ENCODE data around the gene MRPL14. TPM values are rescaled to one million over a fixed set of nuclear protein-coding genes. Genes with fewer than 3 reads are reported as not detected.

The MRPL14 gene
- total RNA-seq, 1 donor from 2014 or later = 36.8 TPM

DNA sequence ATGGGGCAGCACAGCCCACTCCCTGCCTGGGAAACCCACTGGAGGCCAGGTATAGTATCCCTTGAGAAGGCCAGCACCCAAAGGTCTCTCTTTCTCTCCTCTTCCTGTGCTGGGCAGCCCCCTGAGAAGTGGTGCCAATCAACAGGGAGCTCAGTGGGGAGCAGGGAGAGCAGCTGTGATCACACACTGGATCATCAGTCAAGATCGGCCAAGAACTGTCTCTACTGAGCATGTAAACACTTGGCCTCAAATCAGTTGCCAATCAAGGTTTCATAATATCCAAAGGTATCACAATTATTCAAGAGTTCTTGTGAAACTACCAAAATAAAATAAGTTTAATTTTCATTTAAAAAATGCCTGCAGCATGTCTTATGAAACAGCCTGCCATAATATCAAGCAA is 18.8 kb downstream of the MRPL14 start:
- Histone ChIP-seq H3K27ac (replicated peaks) (no peak overlapping the region), H3K27me3 (ENCODE audit: low read depth) (no peaks in the 10 kb centered on the region), H3K4me3 (no peak overlapping the region), H3K4me1 (peaks cover 71% of the 10 kb centered on the region), H3K9me3 (replicated peaks) (no peaks in the 10 kb centered on the region), H3K36me3 (peaks cover 26% of the 10 kb centered on the region)
- TF ChIP-seq CTCF (IDR thresholded peaks at IDR 0.05; ENCODE audit: borderline replicate concordance) = no peak
- no peak for DNase-seq
- intact Hi-C loops (cut with micrococcal nuclease) = no loop called here

GRCh38 chr6:44107017-44107416 is 20.2 kb downstream of the MRPL14 start:
- Histone ChIP-seq H3K27me3 (ENCODE audit: low read depth) (no peaks in the 10 kb centered on the region), H3K4me1 (peaks cover 65% of the 10 kb centered on the region), H3K36me3 (peaks cover 12% of the 10 kb centered on the region), H3K27ac (replicated peaks) (no peak overlapping the region), H3K9me3 (replicated peaks) (no peaks in the 10 kb centered on the region), H3K4me3 (no peak overlapping the region)
- intact Hi-C loops (cut with micrococcal nuclease) = no loop called here
- TF ChIP-seq CTCF (IDR thresholded peaks at IDR 0.05; ENCODE audit: borderline replicate concordance) = no peak
- DNase-seq = no peak

- intact Hi-C loops (cut with micrococcal nuclease) = no loop called here
- Histone ChIP-seq H3K27ac (replicated peaks) (no peak overlapping the region), H3K4me3 (no peak overlapping the region), H3K9me3 (replicated peaks) (no peaks in the 10 kb centered on the region), H3K4me1 (peaks cover 58% of the 10 kb centered on the region), H3K27me3 (ENCODE audit: low read depth) (no peaks in the 10 kb centered on the region), H3K36me3 (peaks cover 5% of the 10 kb centered on the region)
- no peak for TF ChIP-seq CTCF (IDR thresholded peaks at IDR 0.05; ENCODE audit: borderline replicate concordance)
- DNase-seq = no peak
These were observed 21.1 kb downstream of the MRPL14 start for GRCh38 chr6:44105993-44106740.

DNA sequence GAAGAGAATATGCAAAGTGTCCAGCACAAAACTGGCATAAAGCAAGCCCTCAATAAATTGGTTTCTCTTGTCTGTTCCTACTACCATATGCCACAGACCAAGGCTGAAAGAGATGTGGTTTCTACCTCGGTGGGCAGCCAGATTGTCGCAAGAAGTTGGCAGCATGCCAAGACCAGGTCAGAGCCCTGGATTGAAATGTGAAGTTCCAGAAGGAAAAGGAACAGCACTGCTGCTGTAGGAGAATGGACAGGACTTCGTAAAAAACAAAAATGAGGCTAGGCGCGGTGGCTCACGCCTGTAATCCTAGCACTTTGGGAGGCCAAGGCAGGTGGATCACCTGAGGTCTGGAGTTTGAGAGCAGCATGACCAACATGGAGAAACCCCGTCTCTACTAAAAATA is 22.1 kb downstream of the MRPL14 start:
- H3K27ac ChIP-seq (replicated peaks) = peak overlapping the region; percentile 63
- DNase-seq = no peak
- no peak overlapping the region for H3K4me3 ChIP-seq
- TF ChIP-seq CTCF (IDR thresholded peaks at IDR 0.05; ENCODE audit: borderline replicate concordance) = no peak
- no peaks in the 10 kb centered on the region for H3K27me3 ChIP-seq (ENCODE audit: low read depth)
- intact Hi-C loops (cut with micrococcal nuclease) = no loop called here
- H3K36me3 ChIP-seq = peaks cover 5% of the 10 kb centered on the region
- H3K4me1 ChIP-seq = peaks cover 56% of the 10 kb centered on the region
- no peaks in the 10 kb centered on the region for H3K9me3 ChIP-seq (replicated peaks)

DNA sequence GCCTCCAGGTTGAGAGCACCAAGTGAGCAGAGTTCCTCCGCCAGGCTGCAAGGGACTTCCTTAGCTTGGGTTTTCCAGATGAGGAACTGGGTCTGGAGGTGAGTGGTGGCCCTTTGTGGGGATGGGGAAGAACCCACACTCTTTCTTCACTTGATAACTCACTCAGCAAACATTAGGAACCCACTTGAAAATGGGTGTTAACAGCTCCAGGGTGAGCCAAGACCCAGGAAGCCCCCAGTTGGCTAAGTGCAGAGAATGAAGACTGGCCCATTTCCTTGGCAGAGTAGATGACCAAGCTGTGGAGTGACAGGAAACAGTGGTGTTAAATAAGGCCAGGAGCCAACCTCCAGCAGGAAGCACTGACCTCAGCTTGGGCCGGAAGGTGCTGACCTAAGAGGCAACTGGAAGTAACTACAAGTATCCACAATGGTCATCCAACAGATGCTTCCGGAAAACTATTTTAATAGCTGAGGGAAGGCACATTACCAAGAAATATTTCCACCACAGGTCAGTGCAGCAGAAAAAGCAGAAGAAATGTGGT is 22.7 kb downstream of the MRPL14 start:
- no peak for TF ChIP-seq CTCF (IDR thresholded peaks at IDR 0.05; ENCODE audit: borderline replicate concordance)
- Histone ChIP-seq H3K4me1 (peaks cover 51% of the 10 kb centered on the region), H3K4me3 (no peak overlapping the region), H3K36me3 (peaks cover 5% of the 10 kb centered on the region), H3K27ac (replicated peaks) (peak overlapping the region; percentile 63), H3K27me3 (ENCODE audit: low read depth) (no peaks in the 10 kb centered on the region), H3K9me3 (replicated peaks) (no peaks in the 10 kb centered on the region)
- intact Hi-C loops (cut with micrococcal nuclease) = no loop called here
- peak; percentile 47 for DNase-seq

Measured in left ventricle myocardium inferior (tissue), 1 donor.